Astrocyte of the hippocampus (primary cell): Measurements from ENCODE around the gene LZTFL1.

Experiments
- DNase-seq: peaks from one replicate; pipeline ENCODE4 v3.0.0; 2011; ENCODE audit warnings: low read depth, low spot score

Gene LZTFL1

GRCh38 chr3:45807681-45808540 is 34.0 kb downstream of the LZTFL1 start:
- no peak for DNase-seq

- DNase-seq: no peak
Observed at GRCh38 chr3:45807133-45807532, 34.8 kb downstream of the LZTFL1 start.

- DNase-seq: no peak
Observed at GRCh38 chr3:45806072-45806471, 35.8 kb downstream of the LZTFL1 start.

GRCh38 chr3:45803252-45803935 is 38.5 kb downstream of the LZTFL1 start:
- DNase-seq: no peak

- no peak for DNase-seq
Observed at GRCh38 chr3:45802146-45802545, 39.8 kb downstream of the LZTFL1 start.

- DNase-seq: no peak
Observed at GRCh38 chr3:45800611-45801010, 41.3 kb downstream of the LZTFL1 start.

GRCh38 chr3:45799586-45799985 is 42.3 kb downstream of the LZTFL1 start:
- DNase-seq: no peak

GRCh38 chr3:45798034-45798433 is 43.9 kb downstream of the LZTFL1 start:
- no peak for DNase-seq

GRCh38 chr3:45796902-45797637 is 44.8 kb downstream of the LZTFL1 start:
- no peak for DNase-seq

GRCh38 chr3:45795882-45796765 is 45.8 kb downstream of the LZTFL1 start, which contains the start of gene SLC6A20:
TSS of gene SLC6A20 (minus strand) at chr3:45796536. CDS start at chr3:45796419, 117 bp downstream.
- DNase-seq: peak; percentile 18

- peak; percentile 17 for DNase-seq
Observed at GRCh38 chr3:45795509-45795881, 46.4 kb downstream of the LZTFL1 start.

- no peak for DNase-seq
Observed at GRCh38 chr3:45794660-45795059, 47.3 kb downstream of the LZTFL1 start.

- DNase-seq: no peak
Observed at GRCh38 chr3:45794177-45794560, 47.8 kb downstream of the LZTFL1 start.

- DNase-seq: peak; percentile 59
Observed at GRCh38 chr3:45793482-45794176, 48.3 kb downstream of the LZTFL1 start.

GRCh38 chr3:45792516-45793172 is 49.3 kb downstream of the LZTFL1 start:
- DNase-seq: no peak

GRCh38 chr3:45792036-45792435 is 49.9 kb downstream of the LZTFL1 start:
- DNase-seq: no peak

GRCh38 chr3:45790596-45790995 is 51.3 kb downstream of the LZTFL1 start:
- DNase-seq: no peak

- no peak for DNase-seq
Observed at GRCh38 chr3:45789235-45789812, 52.6 kb downstream of the LZTFL1 start.

- no peak for DNase-seq
Observed at GRCh38 chr3:45787551-45787950, 54.4 kb downstream of the LZTFL1 start.
